B cell (primary cell): Measurements from ENCODE around the gene NTM. TPM values are rescaled to one million over a fixed set of nuclear protein-coding genes. Genes with fewer than 3 reads are reported as not detected.

Experiments
- ATAC-seq: fragments of 200-7000 bp; cut with Tn5 transposase; one replicate; pipeline ENCODE4 v1.10.0; 2021; ENCODE audit warnings: low read depth, mild to moderate bottlenecking, moderate number of reproducible peaks, moderate library complexity
- CTCF ChIA-PET: fragments of 350-600 bp; sonication (Branson Sonifier 250); formaldehyde crosslinking; loops from one replicate; lab custom pipeline; 2021; ENCODE audit warnings: antibody characterized with exemption, inconsistent platforms; lab: Charles Lee
- POLR2A ChIA-PET: fragments of 350-600 bp; sonication (Branson Sonifier 250); formaldehyde crosslinking; loops from one replicate; lab custom pipeline; 2021; ENCODE audit warnings: antibody characterized with exemption; lab: Charles Lee
- DNase-seq: peaks from one replicate; pipeline ENCODE4 v3.0.0; 2013
- H2AFZ ChIP-seq: 2 replicates; pipeline ENCODE4 v1.6.1; 2012; ENCODE audit warnings: mild to moderate bottlenecking, low read depth, low read length; ENCODE audit not compliant: insufficient read depth, poor library complexity, severe bottlenecking
- H3K27ac ChIP-seq, 2 donors: 1 replicate in 1 of 2; 2 replicates in 1 of 2; pipeline ENCODE4 v1.5.1; 2012 to 2013; ENCODE audit warnings: low read length in 2 of 2, mild to moderate bottlenecking in 2 of 2, moderate library complexity in 1 of 2
- H3K27me3 ChIP-seq, 4 experiments: fragments of 200-600 bp in 1 of 4; sonication (generic) in 1 of 4; replicated peaks in 1 of 4; 1 replicate in 2 of 4; 2 replicates in 2 of 4; pipeline versions ENCODE4 v1.6.1 to v1.7.0; 2013 to 2016; ENCODE audit warnings: low read length in 3 of 4, mild to moderate bottlenecking in 2 of 4, mixed read lengths in 1 of 4, moderate library complexity in 1 of 4; ENCODE audit not compliant: insufficient read depth in 4 of 4, control insufficient read depth in 3 of 4; ENCODE audit errors: control extremely low read depth in 1 of 4
- H3K36me3 ChIP-seq, 2 experiments: replicated peaks in 1 of 2; 1 replicate in 1 of 2; 2 replicates in 1 of 2; pipeline versions ENCODE4 v1.6.1 to v1.7.1; 2013; ENCODE audit warnings: low read length in 1 of 2; ENCODE audit not compliant: insufficient read depth in 2 of 2, control insufficient read depth in 1 of 2; ENCODE audit errors: control extremely low read depth in 1 of 2, extremely low read depth in 1 of 2
- H3K4me1 ChIP-seq, 2 donors: fragments of 200-600 bp in 1 of 2; sonication (generic) in 1 of 2; 1 replicate in 1 of 2; 2 replicates in 1 of 2; pipeline versions ENCODE4 v1.5.1 to v1.6.1; 2013 to 2017; ENCODE audit warnings: low read length in 2 of 2; ENCODE audit not compliant: control insufficient read depth in 2 of 2, insufficient read depth in 2 of 2
- H3K4me2 ChIP-seq: replicated peaks from 2 replicates; pipeline ENCODE3; 2012; ENCODE audit warnings: mild to moderate bottlenecking, low read depth, low read length; ENCODE audit not compliant: poor library complexity, severe bottlenecking
- H3K4me3 ChIP-seq, 5 experiments: fragments of 200-600 bp in 1 of 5; sonication (generic) in 1 of 5; 1 replicate in 3 of 5; 2 replicates in 2 of 5; pipeline versions ENCODE4 v1.5.1 to v1.7.0; 2011 to 2016; ENCODE audit warnings: low read length in 4 of 5, mild to moderate bottlenecking in 4 of 5, low read depth in 2 of 5, control low read depth in 1 of 5, moderate library complexity in 1 of 5; ENCODE audit not compliant: insufficient read depth in 1 of 5; ENCODE audit errors: control extremely low read depth in 1 of 5, extremely low read depth in 1 of 5
- H3K79me2 ChIP-seq: fragments of 200-600 bp; sonication (generic); one replicate; pipeline ENCODE4 v1.6.0; 2016; ENCODE audit warnings: low read length; ENCODE audit not compliant: control insufficient read depth, insufficient read depth
- H3K9ac ChIP-seq: fragments of 200-600 bp; sonication (generic); 2 replicates; pipeline ENCODE4 v1.6.1; 2017; ENCODE audit warnings: mild to moderate bottlenecking, low read length, moderate library complexity
- H3K9me3 ChIP-seq, 3 donors: one replicate each; pipeline versions ENCODE4 v1.6.1 to v1.7.1; 2013; ENCODE audit warnings: low read length in 2 of 3; ENCODE audit not compliant: control insufficient read depth in 2 of 3, insufficient read depth in 1 of 3; ENCODE audit errors: control extremely low read depth in 1 of 3
- H4K20me1 ChIP-seq: 2 replicates; pipeline ENCODE4 v1.6.0; 2012; ENCODE audit warnings: mild to moderate bottlenecking, low read length; ENCODE audit not compliant: insufficient read depth, control insufficient read depth, poor library complexity, severe bottlenecking
- H3K27ac Mint-ChIP-seq: one replicate; pipeline ENCODE4 v1.8.0; 2021; ENCODE audit warnings: mixed read lengths
- H3K27me3 Mint-ChIP-seq: one replicate; pipeline ENCODE4 v1.8.0; 2021; ENCODE audit warnings: mixed read lengths
- H3K4me1 Mint-ChIP-seq: one replicate; pipeline ENCODE4 v1.8.0; 2021; ENCODE audit warnings: mixed read lengths
- H3K4me3 Mint-ChIP-seq: one replicate; pipeline ENCODE4 v1.8.0; 2021; ENCODE audit warnings: mixed read lengths
- H3K9me3 Mint-ChIP-seq: one replicate; pipeline ENCODE4 v1.8.0; 2022; ENCODE audit warnings: mixed read lengths; ENCODE audit not compliant: insufficient read depth
- CTCF ChIP-seq: fragments of 200-600 bp; IDR thresholded peaks from one replicate; pipeline ENCODE4 v1.8.0; 2022; ENCODE audit warnings: antibody characterized with exemption, mild to moderate bottlenecking
- EZH2 ChIP-seq: IDR thresholded peaks from 2 replicates; pipeline ENCODE4 v1.6.1; 2012; ENCODE audit warnings: borderline replicate concordance, low read depth, mild to moderate bottlenecking, moderate library complexity, low read length; ENCODE audit not compliant: insufficient read depth, poor library complexity, severe bottlenecking
- WGBS: methylation state at CpG from one replicate; pipeline ENCODE4 v1.1.5; 2013; ENCODE audit warnings: missing lambda C conversion rate; ENCODE audit not compliant: insufficient coverage; 5-methylcytosine and 5-hydroxymethylcytosine counted together
- intact Hi-C: fragments of 100-400 bp; cut with micrococcal nuclease; formaldehyde crosslinking; loops from one replicate; pipeline ENCODE4 v1.10.0; 2022
- polyA plus RNA-seq: library from polyadenylated mRNA; depleted of rRNA; stranded (reverse); fragments of >200 nt; gene quantifications from 2 replicates; pipeline ENCODE4 v1.2.3, GENCODE V29; 2012
- total RNA-seq, 2 donors: library from RNA; stranded (reverse); fragments of 120-200 nt in 1 of 2; gene quantifications; 1 replicate in 1 of 2; 2 replicates in 1 of 2; pipeline versions ENCODE4 v1.2.3 to v1.2.4, GENCODE V29; 2013 to 2022

Gene NTM
- total and polyA plus RNA-seq, 2 donors (not counting 1 experiment from before 2014, with no cell fraction given): not detected

- POLR2A ChIA-PET: no interaction called here
Observed at GRCh38 chr11:131572423-131572822, 202.0 kb downstream of the NTM start.

GRCh38 chr11:131579932-131580387 lies 209.5 kb downstream of the NTM start:
- Histone ChIP-seq H3K79me2 (no peaks in the 10 kb centered on the region), H3K27me3 (peaks cover 0 to 2% (median 0%) of the 10 kb centered on the region in 4 experiments), H3K27ac (no peak overlapping the region), H3K4me1 (no peaks in the 10 kb centered on the region), H3K4me3 (no peak overlapping the region), H3K36me3 (no peaks in the 10 kb centered on the region), H3K9ac (no peak overlapping the region), H3K9me3 (peaks cover 0 to 4% (median 0%) of the 10 kb centered on the region in 3 donors), H3K4me2 (no peak overlapping the region), H2AFZ (no peak overlapping the region), H4K20me1 (no peaks in the 10 kb centered on the region)
- ChIA-PET CTCF (no interaction called here), POLR2A (no interaction called here)
- WGBS: 39% methylated on average over 4 of the region's 7 CpGs
- no peaks in the 10 kb centered on the region for H3K4me1 Mint-ChIP-seq
- no peak for ATAC-seq
- no peak overlapping the region for H3K4me3 Mint-ChIP-seq
- H3K27ac Mint-ChIP-seq: no peak overlapping the region
- H3K27me3 Mint-ChIP-seq: peaks cover 8% of the 10 kb centered on the region
- no peaks in the 10 kb centered on the region for H3K9me3 Mint-ChIP-seq
- DNase-seq: no peak
- intact Hi-C loops: no loop called here
- TF ChIP-seq EZH2: no peak
- no peak for TF ChIP-seq CTCF

More at GRCh38 chr11:131572423-131572822, 202.0 kb downstream of the NTM start:
- Histone ChIP-seq H3K27ac (no peak overlapping the region), H3K36me3 (no peaks in the 10 kb centered on the region), H3K27me3 (peaks cover 0 to 2% (median 0%) of the 10 kb centered on the region in 4 experiments), H3K79me2 (no peaks in the 10 kb centered on the region), H3K9ac (no peak overlapping the region), H4K20me1 (no peaks in the 10 kb centered on the region), H3K4me1 (no peaks in the 10 kb centered on the region), H2AFZ (no peak overlapping the region), H3K4me2 (no peak overlapping the region), H3K9me3 (no peaks in the 10 kb centered on the region), H3K4me3 (no peak overlapping the region)
- CTCF ChIA-PET: no interaction called here
- TF ChIP-seq CTCF (no peak), EZH2 (no peak)
- DNase-seq: no peak
- no peak for ATAC-seq
- H3K27ac Mint-ChIP-seq: no peak overlapping the region
- intact Hi-C loops: no loop called here
- no peak overlapping the region for H3K4me3 Mint-ChIP-seq
- H3K27me3 Mint-ChIP-seq: peaks cover 4% of the 10 kb centered on the region
- 93% methylated on average over 7 of the region's 7 CpGs for whole genome bisulfite sequencing
- no peaks in the 10 kb centered on the region for H3K9me3 Mint-ChIP-seq
- H3K4me1 Mint-ChIP-seq: no peaks in the 10 kb centered on the region
